ENCODE measurements around the gene SHISAL1.

Gene SHISAL1

DNA sequence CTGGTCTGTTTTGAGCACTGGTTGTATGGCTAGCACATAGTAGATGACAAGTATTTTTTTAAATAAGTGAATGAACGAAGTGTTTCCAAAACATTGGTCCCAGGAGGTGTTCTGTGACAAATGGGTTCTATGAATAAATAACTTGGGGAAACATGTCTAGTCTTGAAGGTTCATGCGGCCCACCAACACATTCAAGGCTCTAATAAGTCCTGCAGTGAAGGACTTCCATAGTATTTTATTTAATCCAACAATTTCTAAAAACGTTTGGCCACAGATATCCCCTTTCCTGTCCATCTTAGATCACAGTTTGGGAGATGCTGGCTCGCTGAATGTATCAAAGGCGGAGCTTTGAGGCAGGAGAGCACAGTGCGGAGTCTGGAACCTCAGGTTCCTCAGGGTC, 109.5 kb downstream of the SHISAL1 start:
- Histone ChIP-seq H4K20me1 (ENCODE audit: insufficient read depth, low read length) (no peaks in the 10 kb centered on the region), H3K9ac (ENCODE audit: low read length) (no peak overlapping the region), H3K79me2 (ENCODE audit: low read length) (no peaks in the 10 kb centered on the region), H3K9me3 (replicated peaks; ENCODE audit: insufficient read depth, low read length) (no peaks in the 10 kb centered on the region), H3K9me2 (replicated peaks; ENCODE audit: insufficient read depth, low read length) (no peaks in the 10 kb centered on the region), H3F3A (ENCODE audit: insufficient read depth, low read length) (no peaks in the 10 kb centered on the region), H3K4me1 (ENCODE audit: low read length) (no peaks in the 10 kb centered on the region), H3K36me3 (replicated peaks; ENCODE audit: insufficient read depth, low read length) (no peaks in the 10 kb centered on the region), H3K27me3 (replicated peaks; ENCODE audit: insufficient read depth, low read length) (peaks cover 44% of the 10 kb centered on the region), H3K27ac (ENCODE audit: low read length) (no peak overlapping the region), H3K4me3 (ENCODE audit: low read length) (no peak overlapping the region), H3K4me2 (ENCODE audit: low read depth, low read length) (no peak overlapping the region), H2AFZ (ENCODE audit: low read length) (no peak overlapping the region)
- DNase-seq = no peak
- no peak for TF ChIP-seq EZH2phosphoT487 (IDR thresholded peaks at IDR 0.05; ENCODE audit: low read length)

DNA sequence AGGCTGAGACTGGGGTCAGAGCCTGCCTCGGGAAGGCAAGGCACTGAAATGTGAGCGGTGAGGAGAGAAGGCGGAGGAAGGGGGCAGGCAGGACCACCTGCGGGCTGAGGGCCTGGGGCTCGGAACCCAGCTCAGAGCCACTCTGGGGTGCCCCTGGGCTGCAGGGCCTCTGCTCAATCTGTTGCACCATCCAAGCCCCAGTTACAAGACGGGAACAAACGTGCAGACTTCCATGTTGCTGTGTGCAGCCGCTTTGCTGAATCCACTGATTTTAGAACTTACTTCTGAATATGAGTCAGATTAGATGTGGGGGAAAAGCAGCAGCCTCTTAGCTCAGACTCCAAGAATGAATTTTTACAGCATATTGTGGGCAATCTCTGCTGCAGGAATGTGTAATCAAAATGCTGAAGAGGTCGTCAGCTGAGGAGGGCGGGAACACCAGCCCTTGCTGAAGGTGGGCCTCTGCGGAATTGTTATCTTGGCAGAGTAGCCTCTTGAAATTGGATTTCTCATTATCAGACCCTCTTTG, 110.4 kb downstream of the SHISAL1 start:
- no peaks in the 10 kb centered on the region for H4K20me1 ChIP-seq (ENCODE audit: insufficient read depth, low read length)
- no peaks in the 10 kb centered on the region for H3F3A ChIP-seq (ENCODE audit: insufficient read depth, low read length)
- H3K9ac ChIP-seq (ENCODE audit: low read length) = no peak overlapping the region
- H3K27ac ChIP-seq (ENCODE audit: low read length) = no peak overlapping the region
- no peaks in the 10 kb centered on the region for H3K36me3 ChIP-seq (replicated peaks; ENCODE audit: insufficient read depth, low read length)
- no peaks in the 10 kb centered on the region for H3K9me2 ChIP-seq (replicated peaks; ENCODE audit: insufficient read depth, low read length)
- H3K9me3 ChIP-seq (replicated peaks; ENCODE audit: insufficient read depth, low read length) = no peaks in the 10 kb centered on the region
- no peaks in the 10 kb centered on the region for H3K4me1 ChIP-seq (ENCODE audit: low read length)
- no peak overlapping the region for H3K4me2 ChIP-seq (ENCODE audit: low read depth, low read length)
- TF ChIP-seq EZH2phosphoT487 (IDR thresholded peaks at IDR 0.05; ENCODE audit: low read length) (no peak), EZH2 (optimal IDR thresholded peaks at IDR 0.05; ENCODE audit: low read depth, low read length) (no peak)
- TF ChIP-seq, protein P1, sequence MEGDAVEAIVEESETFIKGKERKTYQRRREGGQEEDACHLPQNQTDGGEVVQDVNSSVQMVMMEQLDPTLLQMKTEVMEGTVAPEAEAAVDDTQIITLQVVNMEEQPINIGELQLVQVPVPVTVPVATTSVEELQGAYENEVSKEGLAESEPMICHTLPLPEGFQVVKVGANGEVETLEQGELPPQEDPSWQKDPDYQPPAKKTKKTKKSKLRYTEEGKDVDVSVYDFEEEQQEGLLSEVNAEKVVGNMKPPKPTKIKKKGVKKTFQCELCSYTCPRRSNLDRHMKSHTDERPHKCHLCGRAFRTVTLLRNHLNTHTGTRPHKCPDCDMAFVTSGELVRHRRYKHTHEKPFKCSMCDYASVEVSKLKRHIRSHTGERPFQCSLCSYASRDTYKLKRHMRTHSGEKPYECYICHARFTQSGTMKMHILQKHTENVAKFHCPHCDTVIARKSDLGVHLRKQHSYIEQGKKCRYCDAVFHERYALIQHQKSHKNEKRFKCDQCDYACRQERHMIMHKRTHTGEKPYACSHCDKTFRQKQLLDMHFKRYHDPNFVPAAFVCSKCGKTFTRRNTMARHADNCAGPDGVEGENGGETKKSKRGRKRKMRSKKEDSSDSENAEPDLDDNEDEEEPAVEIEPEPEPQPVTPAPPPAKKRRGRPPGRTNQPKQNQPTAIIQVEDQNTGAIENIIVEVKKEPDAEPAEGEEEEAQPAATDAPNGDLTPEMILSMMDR (IDR thresholded peaks at IDR 0.05; ENCODE audit: low read length) = no peak
- H3K27me3 ChIP-seq (replicated peaks; ENCODE audit: insufficient read depth, low read length) = peaks cover 44% of the 10 kb centered on the region
- H3K79me2 ChIP-seq (ENCODE audit: low read length) = no peaks in the 10 kb centered on the region
- no peak overlapping the region for H3K4me3 ChIP-seq (ENCODE audit: low read length)
- H2AFZ ChIP-seq (ENCODE audit: low read length) = no peak overlapping the region
- no peak for DNase-seq

DNA sequence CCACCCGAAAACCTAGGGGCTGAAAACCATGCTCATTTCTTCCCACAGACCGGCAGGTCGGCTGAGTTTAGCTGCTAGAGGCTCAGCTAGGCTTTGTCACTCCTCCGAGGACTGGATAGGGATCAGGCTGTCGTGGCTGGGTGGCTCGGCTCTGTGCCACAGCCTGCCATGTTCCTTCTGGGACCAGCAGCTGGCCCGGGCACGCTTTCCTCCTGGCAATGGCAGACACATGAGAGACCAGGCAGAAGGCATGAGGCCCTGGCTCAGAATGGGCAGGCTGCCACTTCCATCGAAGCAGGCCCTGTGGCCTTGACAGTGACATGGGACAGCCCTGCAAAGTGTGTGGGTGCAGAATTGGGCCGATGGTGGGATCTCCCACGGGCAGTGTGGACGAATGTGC, 111.1 kb downstream of the SHISAL1 start:
- Histone ChIP-seq H3K27me3 (replicated peaks; ENCODE audit: insufficient read depth, low read length) (peaks cover 44% of the 10 kb centered on the region), H3K9ac (ENCODE audit: low read length) (no peak overlapping the region), H3K9me3 (replicated peaks; ENCODE audit: insufficient read depth, low read length) (no peaks in the 10 kb centered on the region), H3K36me3 (replicated peaks; ENCODE audit: insufficient read depth, low read length) (no peaks in the 10 kb centered on the region), H3K79me2 (ENCODE audit: low read length) (no peaks in the 10 kb centered on the region), H2AFZ (ENCODE audit: low read length) (no peak overlapping the region), H3K4me2 (ENCODE audit: low read depth, low read length) (no peak overlapping the region), H3K9me2 (replicated peaks; ENCODE audit: insufficient read depth, low read length) (no peaks in the 10 kb centered on the region), H4K20me1 (ENCODE audit: insufficient read depth, low read length) (no peaks in the 10 kb centered on the region), H3F3A (ENCODE audit: insufficient read depth, low read length) (no peaks in the 10 kb centered on the region), H3K4me3 (ENCODE audit: low read length) (no peak overlapping the region), H3K27ac (ENCODE audit: low read length) (no peak overlapping the region), H3K4me1 (ENCODE audit: low read length) (no peaks in the 10 kb centered on the region)
- no peak for DNase-seq
- TF ChIP-seq EZH2 (optimal IDR thresholded peaks at IDR 0.05; ENCODE audit: low read depth, low read length) (no peak), EZH2phosphoT487 (IDR thresholded peaks at IDR 0.05; ENCODE audit: low read length) (no peak)
- TF ChIP-seq, protein P1 (IDR thresholded peaks at IDR 0.05; ENCODE audit: low read length) = no peak

DNA sequence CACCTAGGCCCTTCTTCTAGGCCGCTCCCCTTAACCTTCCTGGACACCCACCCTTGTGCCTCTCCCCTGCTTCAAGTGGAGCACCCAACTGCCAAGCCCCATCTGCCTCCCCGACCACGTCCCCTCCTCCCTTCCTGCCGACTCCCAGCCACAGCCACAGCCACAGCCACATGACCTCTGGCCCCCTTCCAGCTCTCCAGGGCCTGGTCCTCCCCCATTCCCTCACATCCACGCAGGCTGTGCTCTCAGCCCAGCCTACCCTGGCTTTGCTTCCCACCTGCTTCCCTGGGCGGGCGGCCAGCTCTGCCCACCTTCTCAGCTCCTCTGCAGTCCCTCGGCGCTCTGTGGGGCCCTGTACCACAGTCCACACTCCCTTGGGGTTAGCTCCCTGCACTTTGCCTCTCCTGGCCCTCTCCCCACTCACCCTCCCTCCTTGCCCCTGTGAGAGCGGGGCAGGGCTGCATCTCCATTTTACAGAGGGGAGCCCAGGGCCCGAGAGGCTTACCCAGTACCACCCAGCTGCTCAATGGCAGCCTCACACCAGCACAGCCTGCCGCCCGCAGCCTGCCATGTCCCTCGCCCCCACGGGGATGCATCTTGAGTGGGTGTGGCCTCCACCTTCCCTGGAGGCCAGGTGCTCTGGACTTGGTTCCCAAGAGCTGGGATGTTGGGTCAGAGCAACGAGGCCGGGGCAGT, 111.7 kb downstream of the SHISAL1 start:
- H3K4me1 ChIP-seq (ENCODE audit: low read length) = no peaks in the 10 kb centered on the region
- H4K20me1 ChIP-seq (ENCODE audit: insufficient read depth, low read length) = no peaks in the 10 kb centered on the region
- no peak for DNase-seq
- H3K27ac ChIP-seq (ENCODE audit: low read length) = no peak overlapping the region
- no peaks in the 10 kb centered on the region for H3F3A ChIP-seq (ENCODE audit: insufficient read depth, low read length)
- no peak overlapping the region for H2AFZ ChIP-seq (ENCODE audit: low read length)
- H3K4me2 ChIP-seq (ENCODE audit: low read depth, low read length) = no peak overlapping the region
- no peak overlapping the region for H3K4me3 ChIP-seq (ENCODE audit: low read length)
- H3K9me2 ChIP-seq (replicated peaks; ENCODE audit: insufficient read depth, low read length) = no peaks in the 10 kb centered on the region
- no peaks in the 10 kb centered on the region for H3K36me3 ChIP-seq (replicated peaks; ENCODE audit: insufficient read depth, low read length)
- H3K9me3 ChIP-seq (replicated peaks; ENCODE audit: insufficient read depth, low read length) = no peaks in the 10 kb centered on the region
- no peak overlapping the region for H3K9ac ChIP-seq (ENCODE audit: low read length)
- H3K79me2 ChIP-seq (ENCODE audit: low read length) = no peaks in the 10 kb centered on the region
- TF ChIP-seq EZH2 (optimal IDR thresholded peaks at IDR 0.05; ENCODE audit: low read depth, low read length) (no peak), EZH2phosphoT487 (IDR thresholded peaks at IDR 0.05; ENCODE audit: low read length) (no peak)
- TF ChIP-seq, protein P1 (IDR thresholded peaks at IDR 0.05; ENCODE audit: low read length) = no peak
- peaks cover 45% of the 10 kb centered on the region for H3K27me3 ChIP-seq (replicated peaks; ENCODE audit: insufficient read depth, low read length)
